KMS-11 (cell line): ENCODE data around the gene TADA1.
A peak's percentile ranks its signal among the peaks of the same experiment; 100 is the strongest.
"Not testable (repeated sequence)": the region's sequence is repeated elsewhere in the genome, so short reads cannot be mapped to it uniquely, and the experiment has no call there.

Source experiments
- H2AFZ ChIP-seq: fragments of 200-600 bp; sonication (generic); 2 replicates; pipeline ENCODE4 v1.6.1; 2016; ENCODE audit warnings: antibody characterized with exemption, mixed run types, low read depth
- H3K27ac ChIP-seq: fragments of 200-600 bp; sonication (generic); 2 replicates; pipeline ENCODE4 v1.6.1; 2016; ENCODE audit warnings: mild to moderate bottlenecking, mixed run types
- H3K27me3 ChIP-seq: fragments of 200-600 bp; sonication (generic); 2 replicates; pipeline ENCODE4 v1.6.1; 2017; ENCODE audit warnings: mild to moderate bottlenecking, low read depth, mixed run types, moderate library complexity; ENCODE audit not compliant: insufficient read depth
- H3K36me3 ChIP-seq: fragments of 200-600 bp; sonication (generic); 2 replicates; pipeline ENCODE4 v1.6.1; 2017; ENCODE audit warnings: mild to moderate bottlenecking, mixed run types; ENCODE audit not compliant: insufficient read depth
- H3K4me1 ChIP-seq: fragments of 200-600 bp; sonication (generic); 2 replicates; pipeline ENCODE4 v1.6.1; 2016; ENCODE audit warnings: mild to moderate bottlenecking, low read depth, mixed run types; ENCODE audit not compliant: poor library complexity, severe bottlenecking
- H3K4me2 ChIP-seq: fragments of 200-600 bp; sonication (generic); 2 replicates; pipeline ENCODE4 v1.7.0; 2016; ENCODE audit warnings: mild to moderate bottlenecking, mixed run types
- H3K4me3 ChIP-seq: fragments of 200-600 bp; sonication (generic); IDR thresholded peaks from 2 replicates; pipeline ENCODE4 v1.6.1; 2017; ENCODE audit warnings: low read depth, low read length, mixed read lengths; ENCODE audit not compliant: insufficient read depth
- H3K79me2 ChIP-seq: fragments of 200-600 bp; sonication (generic); 2 replicates; pipeline ENCODE4 v1.6.1; 2016; ENCODE audit warnings: low read depth, mixed run types; ENCODE audit not compliant: insufficient read depth
- H3K9ac ChIP-seq: fragments of 200-600 bp; sonication (generic); 2 replicates; pipeline ENCODE4 v1.6.1; 2016; ENCODE audit warnings: mild to moderate bottlenecking, mixed run types
- H4K20me1 ChIP-seq: fragments of 200-600 bp; sonication (generic); 2 replicates; pipeline ENCODE4 v1.6.1; 2016; ENCODE audit warnings: mild to moderate bottlenecking, mixed run types; ENCODE audit not compliant: insufficient read depth
- CTCF ChIP-seq: fragments of 200-600 bp; sonication (generic); conservative IDR thresholded peaks from 2 replicates; pipeline ENCODE4 v1.6.1; 2017; ENCODE audit warnings: low read depth, mild to moderate bottlenecking, antibody characterized with exemption, low read length, moderate library complexity, mixed read lengths

TADA1 gene

GRCh38 chr1:166884040-166884642 lies 8.1 kb upstream of the TADA1 start:
- Histone ChIP-seq H3K27ac (no peak overlapping the region), H2AFZ (no peak overlapping the region), H3K27me3 (no peaks in the 10 kb centered on the region), H3K4me3 (no peak overlapping the region), H3K4me2 (no peak overlapping the region), H4K20me1 (no peaks in the 10 kb centered on the region), H3K36me3 (no peaks in the 10 kb centered on the region), H3K9ac (no peak overlapping the region), H3K4me1 (peaks cover 10% of the 10 kb centered on the region), H3K79me2 (no peaks in the 10 kb centered on the region)
- TF ChIP-seq CTCF: no peak

- Histone ChIP-seq H3K4me1 (peaks cover 10% of the 10 kb centered on the region), H3K27ac (no peak overlapping the region), H3K9ac (no peak overlapping the region), H3K36me3 (no peaks in the 10 kb centered on the region), H4K20me1 (no peaks in the 10 kb centered on the region), H3K4me2 (no peak overlapping the region), H3K27me3 (no peaks in the 10 kb centered on the region), H3K4me3 (no peak overlapping the region), H2AFZ (no peak overlapping the region), H3K79me2 (no peaks in the 10 kb centered on the region)
- no peak for TF ChIP-seq CTCF
Measured at GRCh38 chr1:166882893-166883292, 6.8 kb upstream of the TADA1 start.

DNA sequence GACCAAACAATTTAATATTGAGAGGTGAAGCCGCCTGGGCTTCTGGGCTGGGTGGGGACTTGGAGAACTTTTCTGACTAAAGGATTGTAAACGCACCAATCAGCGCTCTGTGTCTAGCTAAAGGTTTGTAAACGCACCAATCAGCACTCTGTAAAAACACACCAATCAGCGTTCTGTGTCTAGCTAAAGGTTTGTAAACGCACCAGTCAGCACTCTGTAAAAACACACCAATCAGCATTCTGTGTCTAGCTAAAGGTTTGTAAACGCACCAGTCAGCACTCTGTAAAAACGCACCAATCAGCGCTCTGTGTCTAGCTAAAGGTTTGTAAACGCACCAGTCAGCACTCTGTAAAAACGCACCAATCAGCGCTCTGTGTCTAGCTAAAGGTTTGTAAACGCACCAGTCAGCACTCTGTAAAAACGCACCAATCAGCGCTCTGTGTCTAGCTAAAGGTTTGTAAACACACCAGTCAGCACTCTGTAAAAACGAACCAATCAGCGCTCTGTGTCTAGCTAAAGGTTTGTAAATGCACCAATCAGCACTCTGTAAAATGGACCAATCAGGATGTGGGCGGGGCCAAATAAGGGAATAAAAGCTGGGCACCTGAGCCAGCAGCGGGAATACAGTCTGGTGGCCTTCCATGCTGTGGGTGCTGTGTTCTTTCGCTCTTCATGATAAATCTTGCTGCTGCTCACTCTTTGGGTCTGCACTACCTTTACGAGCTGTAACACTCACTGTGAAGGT lies 2.3 kb upstream of the TADA1 start:
- not testable (repeated sequence) for H3K4me2 ChIP-seq, H3K9ac ChIP-seq, H3K27me3 ChIP-seq, H3K4me3 ChIP-seq, H2AFZ ChIP-seq, H3K36me3 ChIP-seq, H3K27ac ChIP-seq, H4K20me1 ChIP-seq
- H3K4me1 ChIP-seq: peaks cover 26% of the 10 kb centered on the region
- H3K79me2 ChIP-seq: peaks cover 23% of the 10 kb centered on the region

DNA sequence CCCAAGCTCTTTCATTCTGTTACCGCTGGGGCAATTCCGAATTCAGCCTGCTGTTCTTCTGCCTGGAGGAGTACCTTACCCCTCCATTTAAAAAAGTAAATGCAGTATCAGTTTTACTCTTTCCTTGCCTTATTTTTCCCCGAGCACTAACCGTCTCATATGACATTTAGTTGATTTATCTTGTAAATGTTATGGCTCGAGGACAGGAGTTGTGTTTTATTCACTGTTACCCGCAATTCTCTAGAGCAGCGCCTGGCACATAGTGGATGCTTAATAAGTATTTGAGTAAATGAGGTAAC lies 425 bp upstream of the TADA1 start:
- Histone ChIP-seq H2AFZ (peak overlapping the region; percentile 68), H4K20me1 (no peaks in the 10 kb centered on the region), H3K4me2 (peak overlapping the region; percentile 67), H3K27me3 (no peaks in the 10 kb centered on the region), H3K36me3 (no peaks in the 10 kb centered on the region), H3K27ac (peak overlapping the region; percentile 7; the same call in 1 of the 2 replicates), H3K79me2 (peaks cover 42% of the 10 kb centered on the region), H3K4me1 (peaks cover 44% of the 10 kb centered on the region), H3K4me3 (peak overlapping the region; percentile 82), H3K9ac (peak overlapping the region; percentile 1; the same call in 1 of the 2 replicates)
- peak; percentile 54 for TF ChIP-seq CTCF

GRCh38 chr1:166875302-166875733 lies 746 bp downstream of the TADA1 start:
- Histone ChIP-seq H3K9ac (peak overlapping the region; percentile 93), H3K4me1 (peaks cover 56% of the 10 kb centered on the region), H3K4me3 (peak overlapping the region; percentile 92), H3K36me3 (no peaks in the 10 kb centered on the region), H3K27ac (peak overlapping the region; percentile 83), H3K79me2 (peaks cover 54% of the 10 kb centered on the region), H4K20me1 (no peaks in the 10 kb centered on the region), H3K4me2 (peak overlapping the region; percentile 96), H2AFZ (peak overlapping the region; percentile 70), H3K27me3 (no peaks in the 10 kb centered on the region)
- no peak for TF ChIP-seq CTCF
